ENCODE measurements around the gene DDX20. TPM values are rescaled to one million over a fixed set of nuclear protein-coding genes. Genes with fewer than 3 reads are reported as not detected.
"Not testable (repeated sequence)": the region's sequence is repeated elsewhere in the genome, so short reads cannot be mapped to it uniquely, and the experiment has no call there.

The DDX20 gene
- polyA plus RNA-seq, 3 donors: 24.9 to 29.2 (median 28.8) TPM

DNA sequence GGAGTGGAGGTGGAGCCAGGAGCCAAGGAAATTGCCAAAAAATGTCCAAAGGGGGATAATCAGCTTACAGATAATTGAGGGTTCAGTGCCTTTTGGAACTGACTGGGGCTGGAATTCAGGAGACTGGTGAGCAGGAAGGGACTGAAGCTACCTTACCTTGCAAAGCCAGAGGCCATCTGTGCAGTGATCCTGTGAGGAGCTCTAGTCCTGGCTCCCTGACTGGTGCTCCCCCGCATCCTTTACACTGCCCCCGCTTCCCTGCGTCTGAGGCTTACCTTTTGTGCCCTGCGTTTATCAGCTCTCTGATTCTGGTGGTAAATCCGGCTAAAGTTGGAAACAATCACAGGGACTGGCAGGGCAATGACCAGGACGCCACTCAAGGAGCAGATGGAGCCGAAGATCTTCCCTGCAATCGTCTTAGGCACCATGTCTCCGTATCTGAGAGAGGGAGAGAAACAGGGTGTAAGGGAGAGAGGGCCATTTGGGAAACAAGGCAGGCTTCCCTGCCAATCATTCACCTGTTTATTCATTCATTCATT is 31.0 kb downstream of the DDX20 start:
- DNase-seq (ENCODE audit: low read depth in 3 of 3, low spot score in 2 of 3): no peak

DNA sequence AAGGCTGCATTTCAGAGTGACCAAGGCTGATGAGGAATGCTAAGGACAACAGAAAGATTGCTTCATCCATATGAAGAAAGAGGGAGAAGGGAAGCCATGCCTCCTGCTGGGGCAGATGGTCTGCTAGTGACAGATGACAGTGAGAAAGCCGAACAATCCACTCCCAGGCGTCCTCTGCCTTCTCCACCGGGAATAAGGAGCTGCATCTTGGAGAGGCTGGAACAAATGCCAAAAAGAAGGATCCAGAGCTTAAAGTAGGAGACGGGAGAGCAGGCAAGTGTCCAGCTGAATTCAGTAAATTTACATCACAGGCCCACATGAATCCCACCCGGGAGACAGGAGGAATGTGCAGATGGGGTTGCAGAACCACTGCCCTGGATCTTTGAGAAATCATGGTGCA is 33.4 kb downstream of the DDX20 start:
- no peak for DNase-seq (ENCODE audit: low read depth in 3 of 3, low spot score in 2 of 3)

DNA sequence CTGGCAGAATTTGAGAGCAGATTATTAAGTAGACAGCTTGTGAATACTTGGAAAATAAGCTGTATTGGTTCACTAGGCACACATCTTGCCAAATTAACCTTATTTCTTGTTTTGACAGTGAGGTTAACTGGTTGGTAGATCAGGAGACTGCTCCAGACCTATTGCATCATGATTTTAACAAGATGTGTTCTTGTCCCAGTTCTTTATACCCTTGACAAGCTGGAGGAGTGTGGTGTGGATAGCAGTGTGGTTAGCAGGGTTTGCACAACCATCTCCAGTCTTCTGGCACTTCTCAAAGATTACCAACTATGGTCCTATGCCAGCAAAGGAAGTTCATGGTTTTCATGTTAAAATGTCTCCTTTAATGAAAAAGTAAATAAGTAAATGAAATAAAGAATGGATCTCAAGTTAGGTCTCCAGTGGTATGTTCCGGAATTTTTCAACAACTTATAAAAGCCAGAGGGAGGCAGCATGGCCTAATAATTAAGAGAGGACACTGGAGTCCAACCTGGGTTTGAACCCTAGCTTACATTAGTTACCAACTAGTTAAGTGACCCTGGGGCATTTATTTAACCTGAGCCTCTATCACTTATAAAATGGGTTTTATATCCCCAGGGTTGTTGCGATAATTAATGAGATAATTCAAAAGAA is 34.1 kb downstream of the DDX20 start:
- DNase-seq (ENCODE audit: low read depth in 3 of 3, low spot score in 2 of 3): no peak

DNA sequence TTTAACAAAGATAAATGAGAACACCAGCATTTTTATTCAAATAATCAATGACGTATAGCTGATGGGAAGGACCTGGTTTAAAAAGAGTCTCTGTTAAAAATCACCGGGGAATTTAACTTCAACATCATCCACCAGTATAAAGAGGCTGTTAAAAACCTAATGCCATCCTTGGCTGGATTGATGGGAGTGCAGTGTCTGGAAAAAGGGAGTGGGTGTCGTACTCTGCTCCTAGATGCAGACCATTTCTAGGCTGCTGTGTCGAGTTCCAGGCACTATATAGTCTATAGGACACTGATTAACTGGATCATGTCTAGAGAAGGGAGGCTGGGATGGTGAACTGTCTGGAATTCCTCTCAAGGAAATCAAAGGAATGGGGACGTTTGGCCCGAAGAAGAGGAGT is 36.1 kb downstream of the DDX20 start:
- no peak for DNase-seq (ENCODE audit: low read depth in 3 of 3, low spot score in 2 of 3)

DNA sequence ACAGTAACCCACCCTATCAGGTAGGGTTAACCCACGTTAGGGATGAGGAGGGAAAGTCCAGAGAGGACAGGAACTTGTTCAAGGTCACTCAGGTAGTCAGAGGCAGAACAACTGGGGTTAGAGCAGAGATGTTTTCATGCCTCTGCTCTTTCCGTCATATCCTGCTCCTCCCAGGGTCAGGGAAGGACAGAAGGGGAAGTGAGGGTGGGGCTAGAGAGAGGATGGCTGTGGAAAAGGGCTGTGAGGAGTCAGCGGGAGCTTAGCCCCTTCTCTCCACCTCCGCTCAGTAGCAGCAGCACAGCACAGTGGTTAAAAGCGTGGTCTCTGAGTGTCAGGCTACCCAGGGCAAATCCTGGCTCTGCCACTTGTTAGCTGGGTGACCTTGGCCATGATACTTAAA is 36.5 kb downstream of the DDX20 start:
- DNase-seq (ENCODE audit: low read depth in 3 of 3, low spot score in 2 of 3): no peak

DNA sequence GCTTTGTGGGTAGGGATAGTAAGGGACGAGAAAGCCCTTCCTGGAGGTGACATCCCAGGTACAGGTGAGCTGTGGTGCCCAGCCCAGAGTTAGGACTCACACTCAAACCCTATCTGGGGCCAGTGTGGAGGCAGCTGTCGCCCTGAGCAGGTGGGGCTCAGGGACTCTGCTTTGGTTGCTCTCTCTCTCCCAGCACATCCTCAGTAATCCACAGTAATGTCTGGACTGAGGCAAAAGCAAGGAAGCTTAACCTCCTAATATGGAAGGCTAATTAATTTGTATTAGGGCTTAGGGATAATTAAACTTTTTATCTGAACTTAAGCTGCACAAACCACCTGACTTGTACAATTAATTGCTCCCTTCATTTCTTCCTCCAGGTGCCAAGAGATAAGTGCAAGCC is 38.2 kb downstream of the DDX20 start:
- DNase-seq (ENCODE audit: low read depth in 3 of 3, low spot score in 2 of 3): no peak

DNA sequence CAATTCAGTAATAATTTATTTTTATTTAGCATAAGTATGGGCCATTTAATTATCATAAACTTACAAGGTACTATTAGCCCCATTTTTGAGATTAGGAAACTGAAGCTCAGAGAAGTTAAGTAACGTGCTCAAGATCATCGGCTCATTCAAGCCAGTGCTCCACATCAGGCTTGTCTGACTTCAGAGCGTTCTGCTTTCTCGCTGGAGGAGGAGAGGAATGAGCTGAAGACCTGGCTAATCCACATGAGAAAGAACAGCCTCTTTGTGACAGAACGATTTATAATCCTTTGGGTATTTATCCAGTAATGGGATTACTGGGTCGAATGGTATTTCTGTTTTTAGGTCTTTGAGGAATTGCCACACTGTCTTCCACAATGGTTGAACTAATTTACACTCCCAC is 39.7 kb downstream of the DDX20 start:
- no peak for DNase-seq (ENCODE audit: low read depth in 3 of 3, low spot score in 2 of 3)

DNA sequence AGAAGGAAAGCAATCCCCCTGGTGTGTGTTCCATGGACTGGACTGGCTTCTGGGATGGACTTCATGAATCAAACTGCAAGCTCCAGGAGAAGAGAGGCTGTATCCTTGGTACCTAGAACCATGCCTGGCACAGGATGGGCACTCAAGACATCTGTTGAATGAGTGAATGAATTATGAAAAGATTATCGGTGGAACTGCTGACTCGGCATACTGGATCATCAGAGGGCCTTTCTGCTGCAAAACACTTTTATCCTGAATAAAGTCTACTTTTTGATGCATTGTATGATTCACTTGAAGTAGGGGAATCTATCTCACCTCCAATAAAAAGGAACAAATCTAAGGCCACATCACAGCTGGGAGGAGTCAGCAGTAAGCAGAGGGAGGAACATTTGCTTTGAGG is 42.9 kb downstream of the DDX20 start:
- no peak for DNase-seq (ENCODE audit: low read depth in 3 of 3, low spot score in 2 of 3)

DNA sequence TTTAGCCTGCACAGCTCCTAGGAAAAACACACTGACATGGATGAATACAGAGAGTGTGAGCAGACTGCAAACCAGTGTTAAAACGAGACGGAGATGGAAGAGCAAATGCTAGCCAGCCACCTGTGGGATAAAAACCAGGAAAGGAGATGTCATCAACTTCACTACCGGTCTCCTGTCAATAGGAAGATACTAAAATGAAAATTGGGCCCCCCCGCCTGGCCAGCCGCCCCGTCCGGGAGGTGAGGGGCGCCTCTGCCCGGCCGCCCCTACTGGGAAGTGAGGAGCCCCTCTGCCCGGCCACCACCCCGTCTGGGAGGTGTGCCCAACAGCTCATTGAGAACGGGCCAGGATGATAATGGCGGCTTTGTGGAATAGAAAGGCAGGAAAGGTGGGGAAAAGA is 44.0 kb downstream of the DDX20 start:
- DNase-seq (ENCODE audit: low read depth in 3 of 3, low spot score in 2 of 3): not testable (repeated sequence)

DNA sequence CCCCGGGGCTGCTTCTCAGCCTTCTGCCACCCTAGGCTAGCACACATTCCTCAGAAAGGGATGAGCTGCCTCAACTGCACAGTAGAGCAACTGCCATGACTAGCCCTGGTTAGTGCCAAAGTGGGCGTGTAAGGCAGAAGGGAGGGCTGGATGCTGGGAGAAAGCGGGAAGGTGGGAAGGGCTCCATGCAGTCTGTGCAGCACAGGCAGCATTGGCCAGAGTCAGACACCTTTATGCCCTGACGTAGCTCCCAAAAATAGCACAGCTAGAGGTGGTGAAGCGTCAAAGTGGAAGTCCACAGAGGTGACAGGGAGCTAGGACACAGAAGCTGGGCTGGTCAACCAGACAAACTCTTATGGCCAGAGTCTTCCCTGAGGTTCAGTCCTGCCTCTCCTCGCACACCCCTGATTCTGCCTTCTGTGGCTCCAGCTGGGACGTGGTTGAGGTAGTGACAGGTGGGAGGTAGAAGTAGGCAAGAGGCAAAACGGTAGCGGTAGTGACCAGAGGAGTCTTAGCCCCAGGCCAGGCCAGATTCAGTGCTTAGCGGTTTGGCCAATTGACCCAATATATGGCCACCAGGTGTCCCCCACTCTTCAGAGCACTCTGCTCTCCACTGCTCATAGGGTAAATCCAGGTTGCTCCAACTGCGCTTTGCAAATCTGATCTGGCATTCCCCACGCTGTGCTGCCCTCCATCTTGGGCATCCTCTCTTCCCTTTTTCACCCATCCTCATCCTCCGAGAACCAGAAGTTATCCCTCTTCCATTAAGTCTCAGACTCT is 45.6 kb downstream of the DDX20 start:
- no peak for DNase-seq (ENCODE audit: low read depth in 3 of 3, low spot score in 2 of 3)

DNA sequence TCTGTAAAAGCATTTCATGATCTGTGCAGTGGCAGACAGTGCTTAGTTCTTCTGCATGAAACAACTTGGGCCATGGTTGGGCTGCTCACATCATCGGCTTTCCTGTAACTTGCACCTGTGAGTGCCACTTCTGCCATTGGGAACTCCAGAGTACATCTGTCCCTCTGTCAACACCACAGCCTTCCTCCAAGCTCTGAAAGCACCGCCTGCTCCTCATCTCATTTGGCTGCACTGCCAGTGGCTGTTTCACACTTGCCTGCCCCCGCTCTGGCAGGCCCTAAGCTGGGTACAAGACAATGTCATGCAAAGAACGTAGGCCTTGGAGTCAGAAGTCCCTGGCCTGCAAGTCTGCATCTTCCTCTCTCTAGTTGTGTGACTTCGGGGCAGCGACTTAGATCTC is 46.4 kb downstream of the DDX20 start:
- DNase-seq (ENCODE audit: low read depth in 3 of 3, low spot score in 2 of 3): no peak

DNA sequence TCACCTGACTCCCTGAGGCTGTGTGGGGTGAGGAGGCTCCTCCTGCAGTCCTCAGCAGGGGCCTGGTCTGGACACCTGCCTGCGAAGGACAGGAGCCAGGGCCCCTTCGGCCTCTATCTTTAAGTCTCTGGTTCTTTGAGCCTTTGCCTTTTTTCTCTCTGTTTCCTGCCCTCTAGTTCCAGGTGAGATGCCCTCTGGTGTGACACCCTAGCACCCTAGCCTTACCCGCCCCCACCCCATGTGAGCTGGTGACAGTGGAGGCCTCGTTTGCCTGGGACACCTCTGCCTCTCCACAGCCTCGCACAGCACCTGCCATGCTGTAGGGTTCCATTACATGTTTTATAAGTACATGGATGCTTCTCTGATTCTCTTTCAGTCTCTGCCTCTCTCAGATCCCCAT is 47.3 kb downstream of the DDX20 start:
- no peak for DNase-seq (ENCODE audit: low read depth in 3 of 3, low spot score in 2 of 3)

DNA sequence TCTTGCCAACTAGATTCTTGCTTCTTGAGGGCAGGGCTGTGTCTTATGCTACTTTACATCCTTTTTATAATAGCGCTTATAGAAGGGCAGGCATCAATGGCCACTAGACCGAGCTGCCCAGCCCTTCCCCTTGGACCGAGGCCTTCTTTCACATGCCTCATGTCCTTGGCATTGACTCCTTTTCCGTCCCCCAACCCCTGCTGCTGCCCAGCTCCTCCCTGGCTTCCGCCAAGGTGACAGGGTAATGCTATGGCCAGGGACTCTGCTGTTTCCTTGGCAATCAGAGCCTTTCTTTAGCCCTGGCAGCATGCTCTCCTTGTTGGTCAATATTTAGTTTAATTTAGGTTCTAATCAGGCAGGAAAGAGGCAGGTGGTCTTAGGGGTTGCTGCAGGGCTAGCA is 48.2 kb downstream of the DDX20 start:
- DNase-seq (ENCODE audit: low read depth in 3 of 3, low spot score in 2 of 3): no peak

DNA sequence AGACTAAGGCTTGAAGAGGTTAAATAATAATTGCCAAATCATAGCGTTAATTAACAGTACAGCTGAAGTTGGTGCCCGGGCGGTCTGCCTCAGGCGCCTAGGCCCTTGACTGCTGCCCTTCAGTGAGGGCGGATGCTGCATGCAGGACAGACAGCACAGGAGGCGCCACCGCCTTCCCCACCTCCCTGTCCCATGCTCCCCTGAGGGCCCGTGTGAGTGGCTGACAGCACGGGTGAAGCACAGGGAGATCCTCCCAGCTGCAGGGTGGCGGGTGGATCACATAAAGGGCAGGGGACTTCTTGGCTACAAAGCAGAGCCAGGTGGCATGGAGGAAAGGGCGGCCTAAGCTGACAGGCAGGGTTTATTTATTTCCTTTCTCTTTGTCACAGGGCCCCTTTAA is 49.1 kb downstream of the DDX20 start:
- DNase-seq (ENCODE audit: low read depth in 3 of 3, low spot score in 2 of 3): no peak

DNA sequence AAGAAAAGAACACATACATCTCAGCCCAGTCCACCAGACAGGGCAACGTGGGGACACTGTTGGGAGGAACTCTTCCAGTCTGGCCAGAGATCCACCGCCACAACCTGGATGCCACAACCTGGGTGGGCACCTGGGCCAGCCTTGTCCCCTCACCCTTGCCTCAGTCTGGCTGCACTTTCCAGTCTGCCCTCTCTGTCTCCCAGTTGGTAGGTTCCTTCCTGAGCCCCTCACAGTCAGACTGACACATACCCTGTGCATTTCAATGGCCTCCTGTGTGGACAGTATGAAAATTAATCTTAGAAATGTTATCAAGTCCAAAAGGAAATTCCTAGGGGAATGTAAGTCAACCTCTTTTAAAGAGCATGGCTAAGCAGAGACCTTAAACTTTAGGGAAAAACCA is 49.5 kb downstream of the DDX20 start:
- DNase-seq (ENCODE audit: low read depth in 3 of 3, low spot score in 2 of 3): no peak

DNA sequence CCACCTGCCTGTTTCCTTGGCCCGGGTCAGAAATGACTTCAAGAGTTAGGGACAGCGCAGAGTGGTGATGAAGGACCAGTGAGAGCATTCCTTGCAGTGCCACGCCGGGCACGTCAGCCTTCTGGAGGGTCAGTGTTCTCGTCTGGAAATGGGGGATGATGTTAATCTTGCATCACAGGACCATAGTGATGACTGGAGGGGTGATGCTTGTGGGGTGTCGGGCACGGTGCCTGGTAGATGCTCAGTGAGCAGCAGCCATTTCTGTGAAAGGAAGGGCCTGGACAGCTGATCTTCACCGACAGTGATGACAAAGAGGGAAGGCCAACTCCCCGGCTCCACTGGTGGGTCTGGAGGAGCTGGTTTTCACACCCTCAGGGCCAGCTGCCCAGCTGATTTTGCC is 56.2 kb downstream of the DDX20 start:
- no peak for DNase-seq (ENCODE audit: low read depth in 3 of 3, low spot score in 2 of 3)

DNA sequence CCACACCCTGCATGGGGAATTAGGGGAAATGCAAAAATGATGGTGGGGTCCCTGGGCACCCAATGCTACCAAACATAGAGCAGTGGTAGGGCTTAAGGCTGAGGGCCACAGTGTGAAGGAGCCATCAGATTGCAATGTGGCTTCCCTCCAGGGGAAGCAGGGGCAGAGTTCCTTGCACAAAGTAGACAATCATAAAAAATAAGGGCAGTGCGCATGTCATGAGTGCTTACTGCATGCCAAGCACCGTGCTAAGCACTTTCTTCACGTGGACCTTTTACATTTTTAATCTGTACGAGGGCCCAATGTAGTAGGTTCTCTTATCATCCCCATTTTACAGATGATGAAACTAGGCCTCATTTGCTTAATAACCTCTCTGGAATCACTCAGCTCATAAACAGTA is 56.6 kb downstream of the DDX20 start:
- no peak for DNase-seq (ENCODE audit: low read depth in 3 of 3, low spot score in 2 of 3)

DNA sequence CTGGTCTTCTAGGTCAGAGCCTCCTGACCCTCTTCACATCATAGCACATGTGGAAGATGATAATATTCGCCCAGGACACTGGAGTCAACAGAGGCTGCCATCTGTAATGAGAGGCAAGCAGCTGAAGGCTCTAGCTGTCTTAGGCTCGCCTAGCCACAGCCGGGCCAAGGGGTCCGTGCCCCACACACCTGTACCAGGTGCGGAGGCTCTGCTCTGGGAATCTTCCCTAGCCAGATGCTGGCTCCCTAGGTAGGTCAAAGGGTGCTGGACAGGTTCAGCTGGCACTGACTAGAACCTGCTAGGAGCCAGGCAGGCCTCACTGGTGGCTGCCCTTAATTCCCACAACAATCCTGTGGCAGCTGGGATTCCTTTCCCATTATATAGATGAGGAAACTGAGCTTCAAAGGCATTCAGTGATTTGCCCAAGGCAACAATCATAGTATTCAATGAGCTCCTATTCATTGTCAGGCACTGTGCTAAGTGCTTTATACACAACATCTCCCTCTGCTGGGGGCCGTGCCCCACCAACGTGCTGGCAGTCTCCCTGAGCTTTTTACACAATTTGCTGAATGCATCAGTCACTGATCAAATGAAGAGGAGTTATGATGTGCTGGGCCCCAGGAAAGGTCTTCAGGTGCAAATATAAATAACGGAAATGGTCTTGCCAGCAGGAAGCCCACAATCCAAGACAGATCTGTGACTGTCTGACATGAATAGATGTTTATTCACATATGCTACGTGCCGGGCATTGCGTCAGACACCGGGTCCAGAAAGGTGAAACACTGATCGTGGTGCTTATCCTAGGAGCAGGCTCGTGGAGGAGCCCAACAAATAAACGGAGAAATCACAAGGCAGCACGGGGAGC is 58.0 kb downstream of the DDX20 start:
- DNase-seq (ENCODE audit: low read depth in 3 of 3, low spot score in 2 of 3): no peak

DNA sequence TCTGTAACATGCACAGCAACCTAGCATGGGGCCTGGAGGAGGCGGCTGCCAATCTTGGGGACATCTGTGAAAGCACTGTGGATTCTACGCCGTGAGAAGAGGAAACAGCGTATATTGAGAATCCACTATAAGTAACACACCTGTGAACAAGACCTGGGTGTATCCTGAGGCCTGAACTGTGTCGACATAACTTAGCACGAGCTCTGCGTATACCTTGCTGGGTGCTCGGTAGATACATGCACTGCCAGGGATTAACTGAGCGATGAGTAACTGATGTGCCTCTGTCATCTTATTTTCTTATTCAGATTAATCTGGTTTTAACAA is 58.6 kb downstream of the DDX20 start:
- DNase-seq (ENCODE audit: low read depth in 3 of 3, low spot score in 2 of 3): no peak

DNA sequence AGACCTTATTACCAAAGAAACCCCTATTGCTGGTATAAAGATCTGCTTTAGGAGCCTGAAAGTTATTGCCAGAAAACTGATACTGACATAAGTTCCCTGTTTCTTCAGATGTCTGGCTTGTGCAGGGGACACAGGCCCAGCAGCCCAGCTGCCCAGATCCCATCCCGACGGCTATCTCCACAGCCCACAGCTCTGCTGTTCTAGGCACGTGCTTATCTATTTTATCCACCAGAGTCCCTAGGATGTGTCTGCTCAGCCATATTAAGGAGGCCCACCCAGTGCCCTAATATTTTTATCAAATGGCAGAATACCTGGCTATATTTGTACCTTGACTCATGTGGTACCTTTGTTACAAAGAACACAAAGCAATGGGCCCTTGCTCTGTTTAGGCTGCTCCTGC is 58.9 kb downstream of the DDX20 start:
- DNase-seq (ENCODE audit: low read depth in 3 of 3, low spot score in 2 of 3): no peak
